KMS-11 (cell line): ENCODE data around the gene TREH.

Source experiments
- H2AFZ ChIP-seq: fragments of 200-600 bp; sonication (generic); 2 replicates; pipeline ENCODE4 v1.6.1; 2016; ENCODE audit warnings: antibody characterized with exemption, mixed run types, low read depth
- H3K27ac ChIP-seq: fragments of 200-600 bp; sonication (generic); 2 replicates; pipeline ENCODE4 v1.6.1; 2016; ENCODE audit warnings: mild to moderate bottlenecking, mixed run types
- H3K27me3 ChIP-seq: fragments of 200-600 bp; sonication (generic); 2 replicates; pipeline ENCODE4 v1.6.1; 2017; ENCODE audit warnings: mild to moderate bottlenecking, low read depth, mixed run types, moderate library complexity; ENCODE audit not compliant: insufficient read depth
- H3K36me3 ChIP-seq: fragments of 200-600 bp; sonication (generic); 2 replicates; pipeline ENCODE4 v1.6.1; 2017; ENCODE audit warnings: mild to moderate bottlenecking, mixed run types; ENCODE audit not compliant: insufficient read depth
- H3K4me1 ChIP-seq: fragments of 200-600 bp; sonication (generic); 2 replicates; pipeline ENCODE4 v1.6.1; 2016; ENCODE audit warnings: mild to moderate bottlenecking, low read depth, mixed run types; ENCODE audit not compliant: poor library complexity, severe bottlenecking
- H3K4me2 ChIP-seq: fragments of 200-600 bp; sonication (generic); 2 replicates; pipeline ENCODE4 v1.7.0; 2016; ENCODE audit warnings: mild to moderate bottlenecking, mixed run types
- H3K4me3 ChIP-seq: fragments of 200-600 bp; sonication (generic); IDR thresholded peaks from 2 replicates; pipeline ENCODE4 v1.6.1; 2017; ENCODE audit warnings: low read depth, low read length, mixed read lengths; ENCODE audit not compliant: insufficient read depth
- H3K79me2 ChIP-seq: fragments of 200-600 bp; sonication (generic); 2 replicates; pipeline ENCODE4 v1.6.1; 2016; ENCODE audit warnings: low read depth, mixed run types; ENCODE audit not compliant: insufficient read depth
- H3K9ac ChIP-seq: fragments of 200-600 bp; sonication (generic); 2 replicates; pipeline ENCODE4 v1.6.1; 2016; ENCODE audit warnings: mild to moderate bottlenecking, mixed run types
- H4K20me1 ChIP-seq: fragments of 200-600 bp; sonication (generic); 2 replicates; pipeline ENCODE4 v1.6.1; 2016; ENCODE audit warnings: mild to moderate bottlenecking, mixed run types; ENCODE audit not compliant: insufficient read depth
- TF ChIP-seq, protein P1 (sequence below): fragments of 200-600 bp; sonication (generic); conservative IDR thresholded peaks from 2 replicates; pipeline ENCODE4 v1.6.1; 2017; ENCODE audit warnings: low read depth, mild to moderate bottlenecking, antibody characterized with exemption, low read length, moderate library complexity, mixed read lengths

TREH gene

DNA sequence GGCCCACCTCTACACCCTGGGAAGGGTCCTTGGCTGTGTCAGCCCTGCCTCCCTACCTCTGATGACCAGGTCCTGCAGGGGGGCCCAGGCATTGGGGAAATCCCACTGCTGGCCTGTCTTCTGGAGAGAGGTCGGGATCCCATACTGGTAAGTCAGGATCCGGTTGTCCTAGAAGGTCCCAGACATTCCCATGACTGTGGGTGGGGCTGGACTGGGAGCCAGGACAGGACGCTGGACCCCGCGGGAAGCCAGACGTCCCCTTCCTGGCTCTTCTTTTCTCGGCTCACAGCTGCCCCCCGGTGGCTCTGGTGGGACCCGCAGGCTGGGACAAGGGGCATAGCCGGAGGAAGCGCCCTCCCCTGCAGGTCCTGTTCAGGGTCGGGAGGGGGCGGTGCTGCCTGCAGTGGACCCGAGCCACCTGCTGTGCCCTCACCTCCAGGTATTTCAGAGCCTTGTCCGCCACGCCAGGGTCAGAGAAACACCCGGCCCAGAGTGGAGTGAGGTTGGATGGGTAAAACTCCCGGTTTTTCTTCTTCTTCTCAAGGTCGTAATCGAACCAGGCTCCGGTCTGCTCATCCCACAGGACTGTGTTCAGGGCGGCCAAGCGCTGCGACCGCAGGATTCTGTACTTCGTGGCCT, 20.0 kb downstream of the TREH start:
- TF ChIP-seq, protein P1, sequence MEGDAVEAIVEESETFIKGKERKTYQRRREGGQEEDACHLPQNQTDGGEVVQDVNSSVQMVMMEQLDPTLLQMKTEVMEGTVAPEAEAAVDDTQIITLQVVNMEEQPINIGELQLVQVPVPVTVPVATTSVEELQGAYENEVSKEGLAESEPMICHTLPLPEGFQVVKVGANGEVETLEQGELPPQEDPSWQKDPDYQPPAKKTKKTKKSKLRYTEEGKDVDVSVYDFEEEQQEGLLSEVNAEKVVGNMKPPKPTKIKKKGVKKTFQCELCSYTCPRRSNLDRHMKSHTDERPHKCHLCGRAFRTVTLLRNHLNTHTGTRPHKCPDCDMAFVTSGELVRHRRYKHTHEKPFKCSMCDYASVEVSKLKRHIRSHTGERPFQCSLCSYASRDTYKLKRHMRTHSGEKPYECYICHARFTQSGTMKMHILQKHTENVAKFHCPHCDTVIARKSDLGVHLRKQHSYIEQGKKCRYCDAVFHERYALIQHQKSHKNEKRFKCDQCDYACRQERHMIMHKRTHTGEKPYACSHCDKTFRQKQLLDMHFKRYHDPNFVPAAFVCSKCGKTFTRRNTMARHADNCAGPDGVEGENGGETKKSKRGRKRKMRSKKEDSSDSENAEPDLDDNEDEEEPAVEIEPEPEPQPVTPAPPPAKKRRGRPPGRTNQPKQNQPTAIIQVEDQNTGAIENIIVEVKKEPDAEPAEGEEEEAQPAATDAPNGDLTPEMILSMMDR, result peak; percentile 80
- H3K9ac ChIP-seq, result no peak overlapping the region
- H3K27me3 ChIP-seq, result no peaks in the 10 kb centered on the region
- no peaks in the 10 kb centered on the region for H4K20me1 ChIP-seq
- no peaks in the 10 kb centered on the region for H3K36me3 ChIP-seq
- H3K79me2 ChIP-seq, result no peaks in the 10 kb centered on the region
- no peaks in the 10 kb centered on the region for H3K4me1 ChIP-seq
- H3K4me2 ChIP-seq, result no peak overlapping the region
- no peak overlapping the region for H3K4me3 ChIP-seq
- H3K27ac ChIP-seq, result no peak overlapping the region
- peak overlapping the region; percentile 52; the same call in 1 of the 2 replicates for H2AFZ ChIP-seq

DNA sequence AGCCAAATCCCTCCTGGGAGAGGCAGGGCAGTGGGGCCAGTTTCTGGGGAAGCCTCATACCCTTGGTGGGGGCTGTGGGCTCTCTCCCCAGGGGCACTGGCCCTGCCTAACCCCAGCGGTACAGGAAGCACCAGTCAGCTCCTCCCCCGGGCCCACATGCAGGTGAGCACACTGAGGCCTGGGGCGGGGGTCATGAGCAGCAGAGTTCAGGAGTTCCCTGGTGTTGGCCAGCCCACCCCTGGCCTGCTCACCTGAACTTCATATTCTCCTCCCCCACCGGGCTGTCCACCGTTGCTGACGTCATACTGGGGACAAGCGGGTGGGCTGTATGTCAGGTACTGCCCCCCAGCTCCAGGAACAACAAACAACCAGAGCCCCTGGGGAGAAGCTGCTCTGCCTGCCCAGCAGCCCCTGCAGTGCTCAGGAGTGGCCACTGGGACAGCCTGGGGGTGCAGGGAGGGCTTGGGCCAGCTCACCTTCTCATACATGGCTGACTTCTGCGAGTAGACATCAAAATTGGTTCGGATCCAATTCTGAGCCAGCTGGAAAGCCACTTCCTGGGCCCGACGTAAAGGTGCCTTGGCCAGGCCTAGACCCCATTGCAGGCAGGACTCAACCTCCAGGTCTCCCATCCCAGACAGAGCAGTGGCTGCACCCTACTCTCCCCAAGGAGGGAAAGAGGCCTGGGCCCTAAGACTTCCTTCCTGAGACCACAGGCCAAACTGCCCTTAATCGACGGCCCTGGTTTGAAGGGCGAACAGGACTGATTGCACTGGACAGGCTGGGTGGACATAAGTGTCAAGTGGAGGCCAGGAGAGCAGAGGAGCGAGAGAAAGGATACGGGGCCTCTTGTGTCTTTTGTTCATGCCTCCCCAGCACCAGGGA, 20.8 kb downstream of the TREH start:
- H3K27ac ChIP-seq, result no peak overlapping the region
- H3K36me3 ChIP-seq, result no peaks in the 10 kb centered on the region
- H3K27me3 ChIP-seq, result no peaks in the 10 kb centered on the region
- no peak overlapping the region for H3K9ac ChIP-seq
- TF ChIP-seq, protein P1, result no peak
- no peaks in the 10 kb centered on the region for H3K4me1 ChIP-seq
- H3K4me2 ChIP-seq, result no peak overlapping the region
- H3K4me3 ChIP-seq, result no peak overlapping the region
- no peaks in the 10 kb centered on the region for H4K20me1 ChIP-seq
- peak overlapping the region; percentile 52; the same call in 1 of the 2 replicates for H2AFZ ChIP-seq
- no peaks in the 10 kb centered on the region for H3K79me2 ChIP-seq

- H3K36me3 ChIP-seq, result no peaks in the 10 kb centered on the region
- no peak overlapping the region for H3K9ac ChIP-seq
- no peak overlapping the region for H3K4me2 ChIP-seq
These were observed 21.6 kb downstream of the TREH start for GRCh38 chr11:118657709-118658428.

DNA sequence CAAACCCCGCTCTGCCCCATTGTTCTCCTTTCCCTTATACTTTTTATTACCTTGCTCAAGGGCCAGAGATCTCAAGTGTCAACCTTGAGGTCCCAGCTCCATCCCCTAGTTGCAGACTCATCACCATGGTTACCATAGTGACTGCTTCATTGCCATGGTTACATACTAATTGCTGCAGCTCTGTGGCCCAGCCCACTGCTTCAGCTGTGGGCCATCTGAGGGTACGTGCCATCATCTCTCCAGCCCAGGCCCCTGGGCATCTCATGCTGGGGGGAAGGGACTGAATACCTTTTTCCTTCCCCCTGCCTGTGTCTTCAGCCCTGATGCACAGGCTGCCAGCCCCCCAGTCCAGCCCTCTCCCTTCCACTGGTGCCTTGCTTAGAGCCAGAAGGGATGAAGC, 22.2 kb downstream of the TREH start:
- no peak overlapping the region for H3K4me2 ChIP-seq

More at GRCh38 chr11:118657709-118658428, 21.6 kb downstream of the TREH start:
- Histone ChIP-seq H4K20me1 (no peaks in the 10 kb centered on the region), H3K4me1 (no peaks in the 10 kb centered on the region), H3K4me3 (no peak overlapping the region), H3K27me3 (no peaks in the 10 kb centered on the region), H3K27ac (no peak overlapping the region), H2AFZ (no peak overlapping the region), H3K79me2 (no peaks in the 10 kb centered on the region)
- TF ChIP-seq, protein P1, result no peak

More for the DNA sequence above, 22.2 kb downstream of the TREH start:
- Histone ChIP-seq H3K4me3 (no peak overlapping the region), H3K9ac (no peak overlapping the region), H3K27me3 (no peaks in the 10 kb centered on the region), H4K20me1 (no peaks in the 10 kb centered on the region), H3K79me2 (no peaks in the 10 kb centered on the region), H3K27ac (no peak overlapping the region), H2AFZ (no peak overlapping the region), H3K36me3 (no peaks in the 10 kb centered on the region), H3K4me1 (peaks cover 6% of the 10 kb centered on the region)
- TF ChIP-seq, protein P1, result no peak
